GM19397 (cell line): ENCODE results near the gene CACNG3.
"Not testable (repeated sequence)": the region's sequence is repeated elsewhere in the genome, so short reads cannot be mapped to it uniquely, and the experiment has no call there.

ENCODE experiments used
- ATAC-seq: cut with Tn5 transposase; IDR thresholded peaks from one replicate; pipeline ENCODE4 v1.9.1; 2021; ENCODE audit warnings: mild to moderate bottlenecking, moderate library complexity; ENCODE audit not compliant: unreplicated experiment

CACNG3 gene

GRCh38 chr16:24328835-24329452, 72.8 kb downstream of the CACNG3 start:
- ATAC-seq = no peak

GRCh38 chr16:24332178-24332577, 76.0 kb downstream of the CACNG3 start:
- ATAC-seq = no peak

GRCh38 chr16:24332582-24333090, 76.5 kb downstream of the CACNG3 start:
- no peak for ATAC-seq

GRCh38 chr16:24336491-24336890, 80.4 kb downstream of the CACNG3 start:
- no peak for ATAC-seq

GRCh38 chr16:24337013-24337412, 80.9 kb downstream of the CACNG3 start:
- ATAC-seq = no peak

- not testable (repeated sequence) for ATAC-seq
Observed at GRCh38 chr16:24343829-24344228, 87.7 kb downstream of the CACNG3 start.

- ATAC-seq = no peak
Observed at GRCh38 chr16:24344784-24345183, 88.6 kb downstream of the CACNG3 start.

GRCh38 chr16:24345704-24346103, 89.6 kb downstream of the CACNG3 start:
- ATAC-seq = no peak

- ATAC-seq = no peak
Observed at GRCh38 chr16:24346734-24347133, 90.6 kb downstream of the CACNG3 start.

- no peak for ATAC-seq
Observed at GRCh38 chr16:24347556-24347955, 91.4 kb downstream of the CACNG3 start.

- no peak for ATAC-seq
Observed at GRCh38 chr16:24348545-24349290, 92.6 kb downstream of the CACNG3 start.

GRCh38 chr16:24349320-24349719, 93.2 kb downstream of the CACNG3 start:
- no peak for ATAC-seq

- no peak for ATAC-seq
Observed at GRCh38 chr16:24352746-24353145, 96.6 kb downstream of the CACNG3 start.

- ATAC-seq = no peak
Observed at GRCh38 chr16:24353622-24354021, 97.5 kb downstream of the CACNG3 start.

GRCh38 chr16:24357511-24357910, 101.4 kb downstream of the CACNG3 start:
- ATAC-seq = no peak

- ATAC-seq = no peak
Observed at GRCh38 chr16:24358117-24358516, 102.0 kb downstream of the CACNG3 start.

GRCh38 chr16:24359490-24359889, 103.4 kb downstream of the CACNG3 start:
- ATAC-seq = no peak

- ATAC-seq = no peak
Observed at GRCh38 chr16:24360936-24361335, 104.8 kb downstream of the CACNG3 start.

GRCh38 chr16:24364596-24364995, 108.5 kb downstream of the CACNG3 start:
- no peak for ATAC-seq

GRCh38 chr16:24367186-24367710, 111.1 kb downstream of the CACNG3 start:
- no peak for ATAC-seq

GRCh38 chr16:24372824-24373223, 116.7 kb downstream of the CACNG3 start:
- no peak for ATAC-seq

- no peak for ATAC-seq
Observed at GRCh38 chr16:24378999-24379398, 122.9 kb downstream of the CACNG3 start.
